ENCODE results near the gene SGIP1. TPM values are rescaled to one million over a fixed set of nuclear protein-coding genes. Genes with fewer than 3 reads are reported as not detected.

SGIP1 gene
- polyA plus RNA-seq, 3 donors = 10.8 to 20.3 (median 14.5) TPM

DNA sequence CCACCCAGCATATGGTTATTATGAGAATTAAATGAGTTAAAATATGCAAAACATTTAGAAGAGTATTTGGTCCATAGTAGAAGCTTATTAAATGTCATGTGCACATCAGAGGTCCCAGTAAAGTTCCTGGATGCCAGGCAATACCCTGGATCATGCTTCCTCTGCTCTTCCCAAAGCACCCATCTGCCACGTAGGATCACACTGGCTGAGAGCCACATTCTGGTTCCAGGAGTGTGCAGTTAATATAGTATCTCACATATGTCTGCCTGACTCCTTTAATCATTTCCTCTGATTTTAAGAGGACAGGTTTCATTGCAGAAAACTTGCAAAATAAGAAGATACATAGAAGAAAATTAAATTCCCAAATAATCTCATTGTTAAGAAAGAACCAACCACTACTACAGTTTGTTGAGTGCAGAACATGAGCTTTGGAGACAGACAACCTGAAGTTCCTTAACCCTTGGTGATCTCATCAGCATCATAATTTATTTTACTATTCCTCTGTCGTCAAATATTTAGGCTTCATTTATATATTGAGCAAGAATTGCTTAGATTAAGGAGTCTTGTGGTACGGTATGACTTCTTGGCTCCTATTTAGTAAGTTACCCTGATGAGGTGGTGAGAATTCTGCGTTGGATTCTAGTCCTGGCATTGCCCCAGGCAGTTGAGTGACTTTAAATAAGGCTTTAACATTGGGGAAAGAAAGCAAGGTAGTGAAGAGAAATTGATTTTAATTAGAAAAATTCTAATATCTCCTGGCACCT is 12.3 kb downstream of the SGIP1 start:
- no peak for DNase-seq (ENCODE audit: extremely low read depth in 1 of 11, low read depth in 9 of 11, low spot score in 4 of 11)

DNA sequence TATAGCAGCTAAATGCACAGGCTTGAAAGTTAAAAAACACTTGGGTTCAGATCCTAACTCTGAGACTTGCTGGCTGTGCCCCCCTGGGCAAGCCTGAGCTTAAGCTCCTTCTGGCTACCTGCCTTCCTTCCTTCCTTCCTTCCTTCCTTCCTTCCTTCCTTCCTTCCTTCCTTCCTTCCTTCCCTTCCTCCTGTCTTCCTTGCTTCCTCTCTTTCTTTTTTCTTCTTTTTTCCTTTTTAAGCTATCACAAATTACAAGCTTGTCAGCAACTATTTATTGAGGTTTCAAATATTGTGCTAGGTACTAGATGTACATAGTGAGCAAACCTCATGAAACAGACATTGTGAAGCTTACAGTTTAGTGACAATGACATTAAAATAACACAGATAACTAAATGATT is 15.1 kb downstream of the SGIP1 start:
- no peak for DNase-seq (ENCODE audit: extremely low read depth in 1 of 11, low read depth in 9 of 11, low spot score in 4 of 11)

DNA sequence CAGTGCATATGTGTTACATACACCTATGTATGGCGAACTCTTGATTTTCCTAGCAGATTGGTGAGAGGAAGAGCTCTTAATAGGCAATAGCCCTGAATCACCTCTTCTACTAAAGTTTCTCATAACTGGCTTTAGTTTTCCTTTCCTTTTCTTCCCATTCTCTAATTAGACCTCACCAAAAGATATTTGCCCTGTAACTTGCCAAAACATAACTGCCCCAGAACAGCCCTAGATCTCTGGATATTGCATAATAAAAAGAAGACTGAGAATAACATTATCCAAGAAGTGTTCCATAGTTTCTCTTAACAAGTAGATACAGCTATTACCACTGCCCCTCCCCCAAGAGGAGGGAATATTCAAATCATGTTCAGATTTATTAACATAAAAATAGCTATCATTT is 16.3 kb downstream of the SGIP1 start:
- no peak for DNase-seq (ENCODE audit: extremely low read depth in 1 of 11, low read depth in 9 of 11, low spot score in 4 of 11)

DNA sequence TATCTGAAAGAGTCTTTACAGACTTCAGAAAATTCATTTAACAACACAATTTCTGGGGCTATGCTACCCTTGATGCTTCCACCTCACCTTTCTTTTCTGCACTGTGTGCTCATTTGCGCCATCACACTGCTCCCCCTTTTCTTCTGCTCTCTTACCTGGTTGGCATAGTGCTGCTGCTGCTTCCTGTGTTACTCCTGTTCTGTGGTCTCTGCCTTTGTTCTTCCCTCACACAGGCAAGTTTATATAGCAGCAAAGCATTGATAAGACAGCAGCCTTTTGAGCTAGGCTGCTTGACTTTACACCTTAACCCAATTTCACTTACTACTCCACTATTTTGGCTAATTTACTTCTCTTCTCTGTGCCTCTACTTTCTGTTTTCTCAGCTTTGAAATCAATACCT is 18.3 kb downstream of the SGIP1 start:
- DNase-seq (ENCODE audit: extremely low read depth in 1 of 11, low read depth in 9 of 11, low spot score in 4 of 11) = no peak

DNA sequence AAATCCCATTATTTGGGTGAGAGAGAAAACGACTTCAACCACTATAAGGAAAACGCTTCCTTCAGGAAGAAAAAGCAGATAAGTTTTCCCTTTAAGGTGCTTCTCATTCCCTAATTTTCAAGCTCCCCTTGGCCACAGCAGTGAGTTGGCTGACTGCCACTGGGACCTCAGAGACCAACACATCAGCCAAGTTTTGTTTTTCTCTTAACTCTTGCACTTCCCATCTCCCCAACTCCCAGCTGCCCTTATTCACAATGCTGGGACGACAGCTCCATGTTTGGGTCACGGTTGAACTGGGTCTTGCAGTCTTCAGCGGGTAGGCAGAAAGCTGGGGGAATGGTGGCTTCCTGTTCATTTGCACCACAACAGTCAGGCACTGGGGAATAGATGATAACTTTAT is 18.9 kb downstream of the SGIP1 start:
- peak in 2 of 11 donors; percentile 41 to 48 for DNase-seq (ENCODE audit: extremely low read depth in 1 of 11, low read depth in 9 of 11, low spot score in 4 of 11)

DNA sequence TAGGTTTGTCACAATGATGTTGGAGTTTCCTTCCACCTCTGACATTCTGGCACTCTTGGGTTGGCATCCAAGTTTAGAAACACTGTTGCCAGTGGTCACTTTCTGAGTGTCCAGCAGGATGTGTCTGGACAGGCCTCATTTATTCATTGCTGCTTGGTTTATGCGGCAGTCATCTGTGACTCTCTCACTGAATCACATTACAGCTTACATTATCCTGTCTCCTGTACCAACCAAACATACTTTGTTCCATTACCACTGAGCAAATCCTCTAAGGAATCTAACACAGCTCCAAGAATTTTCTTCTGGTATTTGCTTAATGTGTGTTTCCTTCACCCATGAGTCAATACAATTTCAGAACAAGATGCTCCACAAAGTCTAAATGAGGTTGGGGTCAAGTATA is 19.9 kb downstream of the SGIP1 start:
- no peak for DNase-seq (ENCODE audit: extremely low read depth in 1 of 11, low read depth in 9 of 11, low spot score in 4 of 11)

DNA sequence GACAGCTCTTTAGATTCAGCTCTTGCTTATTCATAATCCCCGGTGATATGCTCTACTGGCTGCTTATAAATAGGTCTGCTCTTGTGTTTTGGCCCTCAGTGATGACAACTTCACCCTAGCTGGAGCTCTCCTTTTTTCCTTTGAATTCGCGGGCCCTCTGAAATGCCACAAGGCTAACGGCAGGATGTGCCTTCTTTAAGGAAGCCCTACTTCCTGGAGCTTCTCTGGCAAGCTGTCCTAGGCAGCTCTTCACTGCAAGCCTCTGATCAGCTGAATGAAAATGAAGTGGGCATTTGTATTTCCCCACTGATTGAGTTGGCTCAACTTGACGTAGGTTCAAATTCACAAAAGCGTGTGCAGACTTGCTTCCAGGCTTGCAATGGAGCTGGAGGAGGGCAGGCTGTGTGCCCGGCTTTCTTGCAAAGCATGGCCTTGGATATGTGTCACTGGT is 22.2 kb downstream of the SGIP1 start:
- no peak for DNase-seq (ENCODE audit: extremely low read depth in 1 of 11, low read depth in 9 of 11, low spot score in 4 of 11)

DNA sequence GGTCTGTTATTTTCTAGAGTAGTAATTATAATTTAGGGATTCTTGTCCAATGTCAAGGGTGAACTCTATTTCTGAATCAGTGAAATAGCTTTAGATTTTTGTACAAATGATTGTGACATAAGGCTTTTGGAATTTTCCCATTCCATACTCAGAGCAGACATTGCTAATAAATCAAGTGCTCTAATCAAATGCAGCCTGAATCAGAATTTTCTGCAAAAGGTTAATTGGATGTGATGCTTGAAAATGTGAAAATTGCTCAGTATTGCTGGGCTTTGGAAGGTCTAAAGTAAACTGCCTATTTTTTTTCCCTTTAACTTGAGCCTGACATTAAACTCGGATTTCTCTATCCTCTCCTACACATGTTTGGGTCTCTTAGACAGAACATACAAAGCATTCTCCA is 23.2 kb downstream of the SGIP1 start:
- no peak for DNase-seq (ENCODE audit: extremely low read depth in 1 of 11, low read depth in 9 of 11, low spot score in 4 of 11)

DNA sequence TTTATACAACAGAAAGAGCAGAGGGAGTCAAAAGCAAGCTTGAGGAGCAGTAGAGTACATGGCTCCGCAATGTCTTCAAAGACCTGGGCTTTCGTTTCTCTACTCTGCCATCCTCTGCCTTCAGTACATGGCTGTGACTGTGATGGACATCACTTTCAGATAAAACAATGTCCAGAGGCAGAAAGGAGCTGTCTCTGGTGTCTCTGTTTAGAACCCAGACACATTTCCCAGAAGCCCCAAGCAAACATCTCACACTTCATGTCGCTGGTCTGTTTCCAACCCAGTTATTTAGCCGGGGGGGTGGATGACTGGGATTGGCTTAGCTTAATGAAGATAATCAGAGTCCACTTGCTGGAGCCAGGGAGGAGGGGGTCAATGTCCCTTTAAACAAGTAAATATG is 25.6 kb downstream of the SGIP1 start:
- DNase-seq (ENCODE audit: extremely low read depth in 1 of 11, low read depth in 9 of 11, low spot score in 4 of 11) = no peak

DNA sequence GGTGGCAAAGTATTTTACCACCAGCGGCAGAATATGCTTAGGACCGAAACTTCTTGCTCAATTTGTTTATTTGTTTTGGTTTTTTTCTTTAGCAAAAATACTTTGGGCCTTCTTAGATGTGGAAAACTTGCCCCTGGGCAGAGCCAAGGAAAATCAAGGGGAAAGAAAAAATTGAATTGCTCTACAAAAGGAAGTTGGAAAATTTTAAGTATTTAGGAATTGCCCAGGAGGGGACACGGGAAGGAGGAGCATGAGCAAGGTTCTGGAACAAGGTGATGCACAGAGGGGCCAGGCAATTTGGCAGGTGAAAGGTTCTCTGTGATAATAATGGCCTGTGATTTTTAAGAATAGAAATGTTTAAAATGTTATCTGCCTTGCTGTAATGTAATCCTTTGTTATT is 28.6 kb downstream of the SGIP1 start:
- no peak for DNase-seq (ENCODE audit: extremely low read depth in 1 of 11, low read depth in 9 of 11, low spot score in 4 of 11)

DNA sequence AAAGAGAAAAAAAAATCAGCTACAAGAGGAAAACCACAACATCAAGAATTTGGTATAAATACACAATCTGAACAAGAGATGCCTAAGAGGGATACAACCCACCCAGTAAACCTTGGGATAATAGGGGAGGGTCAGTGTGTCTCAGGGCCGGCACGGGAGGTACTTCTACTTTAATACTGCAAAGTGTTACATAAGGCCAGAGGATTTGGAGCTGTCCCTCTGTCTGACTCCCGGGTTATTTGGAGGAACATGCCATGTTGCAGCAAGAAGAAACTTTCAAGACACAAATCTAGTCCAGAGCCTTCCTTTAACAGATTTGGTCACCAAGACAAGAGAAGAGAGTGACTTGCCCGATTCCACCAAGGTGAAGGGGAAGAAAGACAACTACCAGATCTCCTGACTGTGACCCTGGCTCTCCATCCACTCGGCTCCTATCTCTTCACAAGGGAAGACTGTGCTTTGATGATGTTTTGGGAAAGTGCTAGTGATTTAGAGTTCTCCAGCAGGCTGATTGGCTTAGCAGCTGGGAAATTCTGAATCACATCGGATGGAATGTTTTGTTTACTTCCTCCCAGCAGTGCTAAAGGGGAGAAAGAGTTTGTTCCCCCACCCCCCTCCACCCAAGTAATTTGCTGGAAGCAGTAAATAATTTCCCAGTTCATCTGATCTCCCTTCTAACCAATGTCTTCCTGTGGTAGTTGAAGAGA is 29.3 kb downstream of the SGIP1 start:
- peak in 4 of 11 donors; percentile 27 to 67 (median 42) for DNase-seq (ENCODE audit: extremely low read depth in 1 of 11, low read depth in 9 of 11, low spot score in 4 of 11)

DNA sequence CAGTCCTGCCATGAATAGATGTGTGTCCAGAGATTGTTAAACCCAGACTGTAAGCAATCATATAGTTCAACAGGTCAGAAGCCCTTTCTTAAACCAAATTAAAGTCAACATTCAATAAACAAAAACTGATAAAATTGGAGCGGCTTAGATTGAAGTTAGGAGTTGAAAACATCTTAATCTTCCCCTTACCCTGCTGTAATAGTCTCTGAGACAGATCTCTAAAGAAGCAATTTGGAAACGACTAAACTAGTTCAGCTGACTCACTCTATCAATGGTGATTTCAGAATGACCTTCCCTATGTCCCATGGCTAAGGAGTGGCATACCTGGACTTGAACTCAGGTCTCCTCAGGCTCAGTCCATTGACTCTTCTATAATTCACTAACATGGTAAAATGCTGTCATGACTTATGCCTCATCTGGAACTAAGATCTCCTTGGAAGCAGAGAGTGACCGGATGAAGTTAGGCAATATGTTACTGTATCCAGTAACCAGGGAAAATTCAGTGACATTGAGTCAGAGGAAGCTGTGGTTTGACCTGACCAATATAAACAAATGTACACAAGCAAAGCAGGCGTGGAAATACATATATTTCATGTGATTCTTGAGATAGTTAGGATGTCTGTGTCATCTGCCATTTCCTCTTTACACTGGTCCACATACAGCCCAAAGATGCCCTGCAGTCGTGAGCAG is 30.1 kb downstream of the SGIP1 start:
- DNase-seq (ENCODE audit: extremely low read depth in 1 of 11, low read depth in 9 of 11, low spot score in 4 of 11) = peak in 1 of 11 donors; percentile 20

DNA sequence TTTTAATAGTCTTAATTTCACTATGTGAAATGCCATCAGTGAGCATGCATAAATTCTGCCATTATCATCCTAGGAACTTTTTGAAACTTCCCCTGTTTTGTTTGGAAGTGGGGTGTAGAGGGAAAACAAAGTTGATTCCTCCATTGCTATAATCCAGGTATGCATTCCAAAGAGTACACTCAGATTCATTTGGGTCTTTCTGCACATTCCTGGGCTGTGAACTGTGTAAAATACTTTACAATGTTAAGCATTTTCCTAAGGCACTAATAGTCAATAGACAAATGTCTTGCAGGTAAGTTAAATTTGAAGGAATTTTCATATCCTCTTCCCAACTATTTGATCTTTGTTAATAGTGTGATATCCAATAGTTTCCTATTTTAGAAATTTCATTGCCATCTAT is 36.2 kb downstream of the SGIP1 start:
- DNase-seq (ENCODE audit: extremely low read depth in 1 of 11, low read depth in 9 of 11, low spot score in 4 of 11) = no peak

DNA sequence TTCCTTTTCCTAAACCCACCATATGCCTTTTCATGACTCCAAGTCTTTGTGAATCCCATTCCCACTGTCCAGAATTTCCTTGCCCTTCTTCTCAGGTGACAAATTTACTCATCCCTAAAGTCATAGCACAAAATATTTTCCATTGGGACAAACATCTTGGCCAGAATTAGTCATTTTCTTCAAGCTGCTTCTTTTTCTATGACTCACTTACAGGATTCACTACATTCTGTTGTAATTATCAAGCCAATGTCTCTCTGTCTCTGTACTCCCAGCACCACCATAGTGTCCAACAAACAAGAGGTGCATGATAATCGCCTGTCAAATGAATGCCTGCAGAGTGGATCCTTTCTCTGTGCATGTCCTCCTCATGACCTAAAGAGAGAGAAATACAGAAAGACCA is 37.8 kb downstream of the SGIP1 start:
- no peak for DNase-seq (ENCODE audit: extremely low read depth in 1 of 11, low read depth in 9 of 11, low spot score in 4 of 11)

DNA sequence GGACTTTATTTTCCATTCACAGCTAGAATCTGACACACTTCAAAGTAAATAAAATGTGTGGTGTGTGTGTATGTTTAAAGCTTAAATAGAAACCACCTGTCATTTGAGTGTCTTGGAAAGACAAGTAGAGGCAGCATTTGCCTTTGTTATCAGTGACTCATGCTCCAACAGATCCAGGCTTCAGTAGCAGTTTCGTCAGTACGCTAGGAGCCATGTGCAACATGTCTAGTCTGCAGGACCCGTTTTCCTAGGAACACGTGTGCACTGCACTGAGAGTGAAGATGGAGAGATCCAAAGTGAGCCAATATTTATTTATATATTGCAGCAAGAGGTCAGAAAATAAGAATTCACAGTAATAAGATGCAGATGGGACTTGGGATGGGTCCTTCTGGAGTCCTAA is 41.8 kb downstream of the SGIP1 start:
- DNase-seq (ENCODE audit: extremely low read depth in 1 of 11, low read depth in 9 of 11, low spot score in 4 of 11) = no peak

DNA sequence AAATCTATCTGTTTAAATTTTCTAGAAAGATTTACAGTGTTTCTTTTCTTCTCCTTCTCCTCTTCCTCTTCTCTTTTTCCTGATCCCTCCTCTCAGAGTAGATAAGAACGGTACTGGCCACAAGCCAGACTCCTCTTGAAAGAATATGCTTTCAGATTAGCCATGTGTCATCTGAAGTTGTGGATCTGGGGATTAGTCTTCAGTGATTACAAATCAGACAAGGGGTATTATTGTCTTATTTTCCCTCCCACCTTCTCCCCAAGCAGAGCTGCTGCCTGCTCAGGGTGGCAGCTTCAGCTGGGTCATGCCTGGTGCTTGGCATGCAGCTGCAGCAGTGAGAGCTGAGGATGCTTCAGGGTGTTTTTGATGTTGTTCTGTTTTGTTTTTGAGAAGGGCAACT is 42.7 kb downstream of the SGIP1 start:
- no peak for DNase-seq (ENCODE audit: extremely low read depth in 1 of 11, low read depth in 9 of 11, low spot score in 4 of 11)

DNA sequence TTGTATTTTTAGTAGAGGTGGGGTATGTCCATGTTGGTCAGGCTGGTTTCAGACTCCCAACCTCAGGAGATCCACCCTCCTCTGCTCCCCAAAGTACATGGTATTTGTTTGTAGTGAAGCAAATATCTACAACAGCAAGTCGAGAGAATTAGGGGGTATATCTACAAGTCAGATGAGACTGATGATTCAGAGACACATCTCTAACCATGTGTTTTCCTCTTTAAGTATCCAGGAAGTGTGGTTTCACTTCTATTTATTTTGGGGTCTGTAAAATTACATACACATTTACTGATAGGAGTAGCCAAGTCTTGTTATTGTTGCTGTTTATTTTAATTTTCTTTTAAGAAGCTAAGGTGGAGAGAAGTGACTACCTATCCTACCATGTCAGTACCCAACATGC is 44.9 kb downstream of the SGIP1 start:
- DNase-seq (ENCODE audit: extremely low read depth in 1 of 11, low read depth in 9 of 11, low spot score in 4 of 11) = no peak

DNA sequence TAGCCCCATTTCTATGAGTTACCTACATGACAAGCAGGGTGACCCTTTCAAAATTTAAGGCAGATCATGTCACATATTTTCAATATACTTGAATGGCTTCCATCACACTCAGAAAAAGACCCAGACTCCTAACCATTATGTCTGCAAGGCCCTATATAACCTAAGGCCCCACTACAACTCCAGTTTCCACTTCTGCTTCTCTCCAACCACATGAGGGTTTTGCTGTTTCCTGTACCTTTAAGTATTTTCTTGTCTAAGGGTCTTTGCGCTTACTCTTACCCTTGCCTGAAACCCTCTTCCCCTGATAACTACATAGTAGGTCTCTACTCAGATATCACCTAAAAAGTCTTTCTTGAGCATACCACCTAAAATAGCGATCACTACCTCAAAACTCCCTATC is 46.1 kb downstream of the SGIP1 start:
- no peak for DNase-seq (ENCODE audit: extremely low read depth in 1 of 11, low read depth in 9 of 11, low spot score in 4 of 11)

DNA sequence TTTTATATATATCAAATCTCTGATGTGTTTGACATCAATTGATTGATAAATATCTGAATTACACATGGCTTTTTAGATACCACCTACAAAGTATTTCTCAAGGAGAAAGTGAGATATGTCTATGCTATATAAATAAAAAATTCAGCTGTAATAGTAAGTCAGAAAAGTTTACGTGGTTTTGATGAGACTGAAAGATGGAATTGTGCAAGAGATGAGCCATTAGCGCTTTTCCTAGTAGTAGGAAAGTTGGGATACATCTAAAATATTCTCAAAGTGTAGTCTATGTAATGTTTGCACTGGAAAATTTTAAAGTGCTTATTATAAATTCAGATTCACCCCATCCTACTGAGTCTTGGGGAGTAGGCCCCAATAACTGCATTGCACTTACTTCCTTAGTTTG is 49.1 kb downstream of the SGIP1 start:
- DNase-seq (ENCODE audit: extremely low read depth in 1 of 11, low read depth in 9 of 11, low spot score in 4 of 11) = no peak

DNA sequence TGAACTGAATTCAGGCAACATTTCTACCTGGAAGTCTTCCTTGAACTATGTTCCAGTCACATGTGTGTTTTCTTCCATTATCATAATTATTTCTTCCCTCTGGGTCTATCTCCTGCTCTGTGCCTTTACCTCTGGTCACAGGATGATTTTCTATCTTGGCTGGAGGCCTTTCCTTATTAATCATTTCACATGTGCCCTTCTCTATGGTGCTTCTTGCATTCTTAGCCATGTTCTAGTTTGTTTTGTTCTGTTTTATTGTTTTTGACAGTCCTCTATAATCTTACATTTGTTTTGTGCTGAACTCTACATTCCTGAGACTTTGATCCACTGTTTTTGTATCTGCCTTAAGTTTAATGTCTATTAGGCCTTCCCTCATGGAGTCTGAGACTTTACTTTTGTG is 51.0 kb downstream of the SGIP1 start:
- DNase-seq (ENCODE audit: extremely low read depth in 1 of 11, low read depth in 9 of 11, low spot score in 4 of 11) = no peak

Data from renal cortex interstitium (tissue), 11 donors.